Transverse colon (tissue), 3 donors: Measurements from ENCODE around the gene IRF5.

Experiments used
- POLR2A ChIP-seq: fragments of 450-650 bp; IDR thresholded peaks from one replicate; pipeline ENCODE4 v1.6.1; 2016; ENCODE audit warnings: antibody characterized with exemption, mild to moderate bottlenecking, moderate library complexity
- TF ChIP-seq, protein P1 (sequence below), 5 experiments: fragments of 200-600 bp in 3 of 5; fragments of 450-650 bp in 2 of 5; sonication (generic) in 3 of 5; IDR thresholded peaks; 1 replicate in 2 of 5; 2 replicates in 3 of 5; pipeline ENCODE4 v1.5.1; 2016 to 2017; ENCODE audit warnings: antibody characterized with exemption in 5 of 5, inconsistent platforms in 3 of 5, mild to moderate bottlenecking in 2 of 5, moderate library complexity in 1 of 5

DNA sequence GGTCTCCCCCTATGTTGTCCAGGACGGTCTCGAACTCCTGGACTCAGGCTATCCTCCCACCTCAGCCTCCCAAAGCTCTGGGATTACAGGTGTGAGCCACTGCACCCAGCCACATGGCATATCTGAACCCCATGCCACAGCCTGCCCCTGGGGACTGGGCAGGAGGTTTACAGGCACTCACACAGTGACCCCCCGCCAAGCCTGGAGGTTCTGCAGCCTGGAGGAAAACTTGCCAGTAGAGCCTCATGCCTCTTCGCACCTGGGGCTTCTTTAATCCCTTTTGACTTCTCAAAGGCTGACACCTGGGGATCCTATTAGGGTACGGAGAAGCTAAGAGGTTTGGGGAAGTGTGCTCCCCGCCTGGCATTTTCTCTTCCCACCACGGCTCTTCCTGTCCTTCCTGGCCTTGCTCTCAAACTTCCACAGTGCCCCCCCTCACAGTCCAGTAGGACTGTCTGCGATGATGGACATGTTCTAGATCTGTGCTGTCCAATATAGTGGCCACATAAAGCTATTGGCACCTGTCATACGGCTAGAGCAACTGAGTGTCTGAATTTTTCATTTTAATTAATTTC, 15.8 kb upstream of the IRF5 start:
- TF ChIP-seq, protein P1, sequence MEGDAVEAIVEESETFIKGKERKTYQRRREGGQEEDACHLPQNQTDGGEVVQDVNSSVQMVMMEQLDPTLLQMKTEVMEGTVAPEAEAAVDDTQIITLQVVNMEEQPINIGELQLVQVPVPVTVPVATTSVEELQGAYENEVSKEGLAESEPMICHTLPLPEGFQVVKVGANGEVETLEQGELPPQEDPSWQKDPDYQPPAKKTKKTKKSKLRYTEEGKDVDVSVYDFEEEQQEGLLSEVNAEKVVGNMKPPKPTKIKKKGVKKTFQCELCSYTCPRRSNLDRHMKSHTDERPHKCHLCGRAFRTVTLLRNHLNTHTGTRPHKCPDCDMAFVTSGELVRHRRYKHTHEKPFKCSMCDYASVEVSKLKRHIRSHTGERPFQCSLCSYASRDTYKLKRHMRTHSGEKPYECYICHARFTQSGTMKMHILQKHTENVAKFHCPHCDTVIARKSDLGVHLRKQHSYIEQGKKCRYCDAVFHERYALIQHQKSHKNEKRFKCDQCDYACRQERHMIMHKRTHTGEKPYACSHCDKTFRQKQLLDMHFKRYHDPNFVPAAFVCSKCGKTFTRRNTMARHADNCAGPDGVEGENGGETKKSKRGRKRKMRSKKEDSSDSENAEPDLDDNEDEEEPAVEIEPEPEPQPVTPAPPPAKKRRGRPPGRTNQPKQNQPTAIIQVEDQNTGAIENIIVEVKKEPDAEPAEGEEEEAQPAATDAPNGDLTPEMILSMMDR (IDR thresholded peaks at IDR 0.05) = no peak
- no peak for TF ChIP-seq POLR2A
